GM23338 (cell line): Measurements from ENCODE around the gene DFFB.

Experiments
- CREB1 ChIP-seq: fragments of 250-450 bp; sonication (Bioruptor Pico); IDR thresholded peaks from 2 replicates; pipeline ENCODE4 v1.5.0; 2020; ENCODE audit warnings: low read depth, mild to moderate bottlenecking, moderate library complexity
- CTCF ChIP-seq, 2 experiments: fragments of 200-600 bp in 1 of 2; sonication (generic) in 1 of 2; conservative IDR thresholded peaks; 2 replicates each; pipeline versions ENCODE4 v1.5.1 to v1.6.1; 2016 to 2017; ENCODE audit warnings: antibody characterized with exemption in 2 of 2, low read depth in 2 of 2, mild to moderate bottlenecking in 2 of 2, moderate library complexity in 1 of 2
- ETS1 ChIP-seq: IDR thresholded peaks from 2 replicates; pipeline ENCODE4 v1.6.1; 2016; ENCODE audit warnings: antibody characterized with exemption
- EZH2 ChIP-seq: fragments of 200-600 bp; sonication (generic); IDR thresholded peaks from one replicate; pipeline ENCODE4 v1.8.0; 2017; ENCODE audit warnings: antibody characterized with exemption, mild to moderate bottlenecking, low read depth; ENCODE audit not compliant: unreplicated experiment
- EZH2phosphoT487 ChIP-seq: fragments of 200-600 bp; sonication (generic); IDR thresholded peaks from one replicate; pipeline ENCODE4 v1.8.1; 2018; ENCODE audit warnings: antibody characterized with exemption; ENCODE audit not compliant: unreplicated experiment
- JUNB ChIP-seq: IDR thresholded peaks from one replicate; pipeline ENCODE4 v1.6.1; 2016; ENCODE audit warnings: antibody characterized with exemption; ENCODE audit not compliant: unreplicated experiment
- NANOG ChIP-seq: IDR thresholded peaks from 2 replicates; pipeline ENCODE4 v1.6.1; 2016; ENCODE audit warnings: antibody characterized with exemption, borderline replicate concordance
- POLR2AphosphoS5 ChIP-seq: IDR thresholded peaks from 2 replicates; pipeline ENCODE4 v1.6.1; 2016; ENCODE audit warnings: antibody characterized with exemption, low read depth
- STAT1 ChIP-seq: IDR thresholded peaks from one replicate; pipeline ENCODE4 v1.6.1; 2016; ENCODE audit warnings: antibody characterized with exemption; ENCODE audit not compliant: unreplicated experiment
- ZNF331 ChIP-seq: fragments of 250-450 bp; sonication (Bioruptor Pico); IDR thresholded peaks from 2 replicates; pipeline ENCODE4 v1.5.0; 2020; ENCODE audit warnings: low read depth, mild to moderate bottlenecking, moderate library complexity
- ZNF462 ChIP-seq: fragments of 250-450 bp; sonication (Bioruptor Pico); IDR thresholded peaks from 2 replicates; pipeline ENCODE4 v1.5.0; 2020; ENCODE audit warnings: mild to moderate bottlenecking, moderate library complexity
- TF ChIP-seq, protein P1 (sequence below): IDR thresholded peaks from one replicate; pipeline ENCODE4 v1.6.1; 2018; ENCODE audit warnings: antibody characterized with exemption; ENCODE audit not compliant: unreplicated experiment

GRCh38 chr1:3904006-3904842 lies 46.9 kb downstream of the DFFB start:
- TF ChIP-seq CTCF (conservative IDR thresholded peaks at IDR 0.05; ENCODE audit: low read depth in 2 of 2) (no peak), EZH2phosphoT487 (no peak), POLR2AphosphoS5 (no peak), EZH2 (no peak), CREB1 (CRISPR knock-in tag) (no peak), ETS1 (no peak), JUNB (no peak), STAT1 (no peak), ZNF331 (CRISPR knock-in tag) (no peak), ZNF462 (CRISPR knock-in tag) (no peak), NANOG (no peak)
- TF ChIP-seq, protein P1, sequence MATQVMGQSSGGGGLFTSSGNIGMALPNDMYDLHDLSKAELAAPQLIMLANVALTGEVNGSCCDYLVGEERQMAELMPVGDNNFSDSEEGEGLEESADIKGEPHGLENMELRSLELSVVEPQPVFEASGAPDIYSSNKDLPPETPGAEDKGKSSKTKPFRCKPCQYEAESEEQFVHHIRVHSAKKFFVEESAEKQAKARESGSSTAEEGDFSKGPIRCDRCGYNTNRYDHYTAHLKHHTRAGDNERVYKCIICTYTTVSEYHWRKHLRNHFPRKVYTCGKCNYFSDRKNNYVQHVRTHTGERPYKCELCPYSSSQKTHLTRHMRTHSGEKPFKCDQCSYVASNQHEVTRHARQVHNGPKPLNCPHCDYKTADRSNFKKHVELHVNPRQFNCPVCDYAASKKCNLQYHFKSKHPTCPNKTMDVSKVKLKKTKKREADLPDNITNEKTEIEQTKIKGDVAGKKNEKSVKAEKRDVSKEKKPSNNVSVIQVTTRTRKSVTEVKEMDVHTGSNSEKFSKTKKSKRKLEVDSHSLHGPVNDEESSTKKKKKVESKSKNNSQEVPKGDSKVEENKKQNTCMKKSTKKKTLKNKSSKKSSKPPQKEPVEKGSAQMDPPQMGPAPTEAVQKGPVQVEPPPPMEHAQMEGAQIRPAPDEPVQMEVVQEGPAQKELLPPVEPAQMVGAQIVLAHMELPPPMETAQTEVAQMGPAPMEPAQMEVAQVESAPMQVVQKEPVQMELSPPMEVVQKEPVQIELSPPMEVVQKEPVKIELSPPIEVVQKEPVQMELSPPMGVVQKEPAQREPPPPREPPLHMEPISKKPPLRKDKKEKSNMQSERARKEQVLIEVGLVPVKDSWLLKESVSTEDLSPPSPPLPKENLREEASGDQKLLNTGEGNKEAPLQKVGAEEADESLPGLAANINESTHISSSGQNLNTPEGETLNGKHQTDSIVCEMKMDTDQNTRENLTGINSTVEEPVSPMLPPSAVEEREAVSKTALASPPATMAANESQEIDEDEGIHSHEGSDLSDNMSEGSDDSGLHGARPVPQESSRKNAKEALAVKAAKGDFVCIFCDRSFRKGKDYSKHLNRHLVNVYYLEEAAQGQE = no peak
